DOHH2 (cell line): ENCODE results near the gene KRT15.

Source experiments
- CTCF ChIP-seq: fragments of 200-600 bp; sonication (generic); IDR thresholded peaks from one replicate; pipeline ENCODE4 v1.5.1; 2014; ENCODE audit warnings: antibody characterized with exemption, mild to moderate bottlenecking, low read depth, low read length; ENCODE audit not compliant: poor library complexity, severe bottlenecking
- EZH2phosphoT487 ChIP-seq: fragments of 200-600 bp; sonication (generic); IDR thresholded peaks from 2 replicates; pipeline ENCODE4 v1.6.1; 2017; ENCODE audit warnings: borderline replicate concordance, mild to moderate bottlenecking, antibody characterized with exemption, low read length, moderate library complexity, mixed read lengths

GRCh38 chr17:41529491-41529915, 10.8 kb upstream of the KRT15 start:
- no peak for TF ChIP-seq CTCF
- no peak for TF ChIP-seq EZH2phosphoT487
